ENCODE measurements around the gene TGFBR3. TPM values are rescaled to one million over a fixed set of nuclear protein-coding genes. Genes with fewer than 3 reads are reported as not detected.

TGFBR3 gene
- total and polyA plus RNA-seq, 9 of the 15 experiments (the other 6 are each of a cell fraction or from before 2014, with no cell fraction given): 3.6 to 32.4 (median 15.6) TPM

- TF ChIP-seq MNT (conservative IDR thresholded peaks at IDR 0.05) (peak; percentile 36 to 73; a peak in 2 of 4 replicates), SAFB (IDR thresholded peaks at IDR 0.05; ENCODE audit: borderline replicate concordance, low read depth, low read length) (no peak), ZBTB1 (CRISPR knock-in tag; IDR thresholded peaks at IDR 0.05; ENCODE audit: borderline replicate concordance, low read depth) (peak; percentile 53; the same call in 1 of the 2 replicates), GATAD2A (IDR thresholded peaks at IDR 0.05) (no peak; the same call in 1 of the 2 replicates), XRCC4 (IDR thresholded peaks at IDR 0.05; ENCODE audit: extremely low read depth, insufficient read depth, insufficient read length) (no peak), ZNF561 (CRISPR knock-in tag; conservative IDR thresholded peaks at IDR 0.05) (no peak), SMAD4 (CRISPR knock-in tag; conservative IDR thresholded peaks at IDR 0.05) (peak; percentile 44; the same call in 1 of the 2 replicates), ZNF696 (CRISPR knock-in tag; conservative IDR thresholded peaks at IDR 0.05) (no peak), MGA (IDR thresholded peaks at IDR 0.05) (peak; percentile 68), TRIM24 (IDR thresholded peaks at IDR 0.05) (peak in 1 of 2 experiments; percentile 47; a peak in 2 of 4 replicates), ZNF408 (CRISPR knock-in tag; IDR thresholded peaks at IDR 0.05; ENCODE audit: low read depth) (no peak), ZNF212 (CRISPR knock-in tag; IDR thresholded peaks at IDR 0.05) (no peak), NFIC (IDR thresholded peaks at IDR 0.05) (peak; percentile 67), ZNF316 (IDR thresholded peaks at IDR 0.05) (peak; percentile 27; the same call in 1 of the 2 replicates)
Observed at GRCh38 chr1:91885716-91886506, at the start of gene TGFBR3 (continued).
